Muscle of back (tissue), 11 donors: ENCODE data around the gene COPB2. TPM values are rescaled to one million over a fixed set of nuclear protein-coding genes. Genes with fewer than 3 reads are reported as not detected.
"Not testable (repeated sequence)": the region's sequence is repeated elsewhere in the genome, so short reads cannot be mapped to it uniquely, and the experiment has no call there.

Experiments used
- DNase-seq, 3 donors: peaks; one replicate each; pipeline versions ENCODE4 v3.0.0 to v3.0.0-alpha.2; 2013
- polyA plus RNA-seq, 10 donors: library from polyadenylated mRNA; unstranded; fragments of 120-200 nt; gene quantifications; one replicate each; pipeline ENCODE4 v1.2.1, GENCODE V29; 2013; ENCODE audit not compliant: insufficient read length in 10 of 10

Gene COPB2
- polyA plus RNA-seq, 10 donors: 101 to 140 (median 107) TPM

GRCh38 chr3:139382291-139382690 is 7.2 kb downstream of the COPB2 start:
- not testable (repeated sequence) for DNase-seq

- no peak for DNase-seq
Observed at GRCh38 chr3:139380575-139380974, 8.9 kb downstream of the COPB2 start.

GRCh38 chr3:139378587-139379241 is 10.7 kb downstream of the COPB2 start:
- DNase-seq: no peak

GRCh38 chr3:139377378-139377777 is 12.1 kb downstream of the COPB2 start:
- DNase-seq: no peak

- no peak for DNase-seq
Observed at GRCh38 chr3:139374099-139374498, 15.3 kb downstream of the COPB2 start.

GRCh38 chr3:139364549-139364948 is 24.9 kb downstream of the COPB2 start:
- DNase-seq: no peak

GRCh38 chr3:139361276-139361675 is 28.2 kb downstream of the COPB2 start:
- no peak for DNase-seq

GRCh38 chr3:139358841-139359562 is 30.4 kb downstream of the COPB2 start:
- DNase-seq: no peak

GRCh38 chr3:139357899-139358298 is 31.5 kb downstream of the COPB2 start:
- no peak for DNase-seq

GRCh38 chr3:139355891-139356290 is 33.6 kb downstream of the COPB2 start:
- no peak for DNase-seq

GRCh38 chr3:139355476-139355875 is 34.0 kb downstream of the COPB2 start:
- DNase-seq: peak in 2 of 3 donors; percentile 8 to 12

- DNase-seq: no peak
Observed at GRCh38 chr3:139354661-139355060, 34.8 kb downstream of the COPB2 start.

- DNase-seq: peak; percentile 8 to 48 (median 11)
Observed at GRCh38 chr3:139353920-139354556, 35.4 kb downstream of the COPB2 start.

- no peak for DNase-seq
Observed at GRCh38 chr3:139346771-139347170, 42.7 kb downstream of the COPB2 start.

- peak; percentile 87 to 95 (median 88) for DNase-seq
Observed at GRCh38 chr3:139343895-139344856, 45.3 kb downstream of the COPB2 start, which contains the start of gene MRPS22. MRPS22 (plus strand) TSS chr3:139344020; CDS start chr3:139344027, 7 bp downstream.

- DNase-seq: no peak
Observed at GRCh38 chr3:139342054-139342453, 47.4 kb downstream of the COPB2 start.

- DNase-seq: no peak
Observed at GRCh38 chr3:139340784-139341183, 48.7 kb downstream of the COPB2 start.

GRCh38 chr3:139339219-139339906 is 50.1 kb downstream of the COPB2 start:
- no peak for DNase-seq

- no peak for DNase-seq
Observed at GRCh38 chr3:139338405-139338804, 51.0 kb downstream of the COPB2 start.

- DNase-seq: not testable (repeated sequence)
Observed at GRCh38 chr3:139334675-139335074, 54.8 kb downstream of the COPB2 start.

GRCh38 chr3:139332092-139332491 is 57.4 kb downstream of the COPB2 start:
- no peak for DNase-seq
